HG03575 (cell line): ENCODE data around the gene HSFX3.
A peak's percentile ranks its signal among the peaks of the same experiment; 100 is the strongest.
"Not testable (repeated sequence)": the region's sequence is repeated elsewhere in the genome, so short reads cannot be mapped to it uniquely, and the experiment has no call there.

ENCODE experiments used
- ATAC-seq: cut with Tn5 transposase; IDR thresholded peaks from one replicate; pipeline ENCODE4 v1.9.1; 2021; ENCODE audit not compliant: unreplicated experiment, insufficient number of reproducible peaks, low FRiP score; ENCODE audit errors: extremely low read depth

Gene HSFX3

DNA sequence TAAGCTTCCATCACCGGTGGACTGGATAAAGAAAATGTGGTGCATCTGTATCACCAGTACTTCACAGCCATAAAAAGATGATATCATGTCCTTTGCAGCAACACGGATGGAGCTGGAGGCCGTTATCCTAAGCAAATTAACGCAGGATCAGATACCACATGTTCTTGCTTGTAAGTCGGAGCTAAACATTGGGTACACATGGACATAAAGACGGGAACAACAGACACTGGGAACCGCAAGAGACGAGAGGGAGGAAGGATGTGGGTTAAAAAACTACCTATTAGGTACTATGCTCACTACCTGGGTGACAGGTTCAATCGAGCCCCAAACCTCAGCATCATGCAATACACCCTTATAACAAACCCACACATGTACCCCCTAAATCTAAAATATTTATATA, 28.3 kb downstream of the HSFX3 start:
- ATAC-seq = no peak

DNA sequence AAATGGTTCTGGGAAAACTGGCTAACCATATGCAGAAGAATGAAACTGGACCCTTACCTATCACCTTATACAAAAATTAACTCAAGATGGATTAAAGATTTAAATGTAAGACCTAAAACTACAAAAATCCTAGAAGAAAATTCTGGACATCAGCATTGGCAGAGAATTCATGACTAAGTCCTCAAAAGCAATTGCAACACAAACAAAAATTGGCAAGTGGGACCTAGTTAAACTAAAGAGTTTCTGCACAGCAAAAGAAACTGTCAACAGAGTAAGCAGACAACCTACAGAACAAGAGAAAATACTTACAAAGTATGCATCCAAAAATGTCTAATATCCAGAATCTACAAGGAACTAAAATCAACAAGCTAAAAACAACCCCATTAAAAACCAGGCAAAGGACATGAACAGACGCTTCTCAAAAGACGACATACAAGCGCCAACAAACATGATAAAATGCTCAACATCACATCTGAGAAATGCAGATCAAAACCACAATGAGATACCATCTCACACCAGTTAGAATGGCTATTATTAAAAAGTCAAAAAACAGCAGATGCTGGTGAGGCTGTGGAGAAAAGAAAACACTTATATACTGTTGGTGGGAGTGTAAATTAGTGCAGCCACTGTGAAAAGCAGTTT, 29.0 kb downstream of the HSFX3 start:
- ATAC-seq = not testable (repeated sequence)

GRCh38 chrX:149518236-149518635, 31.5 kb downstream of the HSFX3 start:
- ATAC-seq = no peak

DNA sequence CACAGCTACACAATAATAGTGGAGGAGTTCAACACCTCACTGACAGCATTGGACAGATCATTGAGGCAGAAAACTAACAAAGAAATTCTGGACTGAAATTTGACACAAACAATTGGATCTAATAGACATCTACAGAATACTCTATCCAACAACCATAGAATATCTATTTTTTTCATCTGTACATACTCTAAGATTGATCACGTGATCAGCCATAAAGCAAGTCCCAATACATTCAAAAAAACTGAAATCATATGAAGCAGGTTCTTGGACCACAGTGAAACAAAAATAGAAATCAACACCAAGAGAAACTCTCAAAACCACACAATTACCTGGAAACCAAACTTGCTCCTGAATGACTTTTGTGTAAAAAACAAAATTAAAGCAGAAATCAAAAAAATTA, 32.4 kb downstream of the HSFX3 start:
- ATAC-seq = no peak

DNA sequence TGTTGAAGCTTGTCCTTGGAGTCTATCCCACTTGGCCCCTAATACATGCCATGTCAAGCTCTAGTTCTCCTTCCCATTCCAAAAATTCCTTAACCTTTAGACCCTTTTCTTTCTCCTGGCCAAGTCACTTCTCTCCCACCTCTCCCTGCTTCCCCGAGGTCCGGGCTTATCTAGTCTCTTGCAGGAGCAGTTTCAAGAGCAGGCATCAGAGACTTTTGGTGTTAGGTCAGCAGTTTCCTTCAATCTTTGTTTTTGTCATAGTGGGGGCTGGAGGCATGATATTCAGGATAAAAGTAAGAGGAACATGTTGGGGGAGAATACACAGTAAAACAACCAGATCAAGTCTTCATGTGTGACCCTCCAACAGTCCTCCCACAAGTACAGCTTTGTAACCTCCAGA, 33.1 kb downstream of the HSFX3 start:
- no peak for ATAC-seq

DNA sequence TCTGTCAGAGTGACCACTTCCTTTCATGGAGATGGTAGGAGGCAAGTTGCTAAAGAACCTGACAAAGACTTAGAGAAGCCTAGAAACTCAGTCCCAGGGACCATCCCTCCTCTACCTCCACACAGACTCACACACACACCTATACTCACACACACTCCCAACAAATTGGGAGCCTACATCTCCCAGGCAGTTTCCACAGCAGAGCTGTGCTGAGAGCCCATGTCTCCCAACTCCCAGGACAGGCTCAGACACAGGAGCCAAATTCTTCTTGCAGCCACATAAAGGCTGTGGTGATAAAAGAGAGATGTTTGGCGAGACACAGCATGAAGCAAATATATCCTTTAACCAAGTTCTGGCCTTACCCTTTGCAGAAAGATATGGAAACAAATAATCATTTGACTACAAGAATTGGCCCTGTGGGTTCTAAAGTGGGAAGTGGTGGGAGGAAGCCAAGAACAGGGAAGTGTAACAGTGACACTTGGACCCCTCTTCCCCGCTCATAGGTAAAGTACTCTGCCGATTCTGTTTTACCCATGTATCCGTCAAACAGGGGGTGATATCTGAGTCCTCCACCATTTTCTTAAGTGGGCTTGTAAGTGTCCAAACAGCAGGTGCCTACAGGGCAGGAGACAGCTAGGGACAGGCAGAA, 33.6 kb downstream of the HSFX3 start:
- ATAC-seq = no peak

- ATAC-seq = no peak
Observed at GRCh38 chrX:149513825-149514428, 35.8 kb downstream of the HSFX3 start.

DNA sequence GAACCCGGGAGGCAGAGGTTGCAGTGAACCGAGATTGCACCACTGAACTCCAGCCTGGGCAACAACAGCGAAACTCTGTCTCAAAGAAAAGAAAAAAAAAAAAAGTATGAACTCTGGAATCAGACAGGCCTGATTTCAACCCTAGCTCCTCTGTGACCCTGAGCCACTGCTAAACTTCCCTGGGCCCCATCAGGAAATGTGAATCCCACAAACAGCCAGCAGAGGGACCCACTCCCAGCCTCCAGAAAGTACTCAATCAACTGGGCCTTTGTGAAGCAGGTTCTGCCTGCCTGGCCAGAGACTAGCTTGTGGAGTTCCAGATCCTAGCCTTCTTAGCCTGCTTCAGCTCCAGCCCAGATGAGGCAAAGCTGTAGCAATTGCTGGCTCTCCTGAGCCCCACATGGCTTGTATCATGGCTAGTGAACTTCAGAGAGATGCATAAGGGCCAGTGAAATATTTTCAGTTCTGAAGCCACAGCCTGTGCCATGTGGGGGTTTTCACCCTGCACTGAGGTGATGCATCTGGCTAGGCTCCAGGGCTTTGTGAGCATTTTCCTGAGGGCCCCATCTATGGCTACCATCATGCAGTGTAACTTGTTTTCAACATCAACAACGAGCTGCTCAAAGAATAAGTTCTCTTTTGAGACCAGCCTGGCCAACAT, 37.4 kb downstream of the HSFX3 start:
- ATAC-seq = peak; percentile 49

- ATAC-seq = no peak
Observed at GRCh38 chrX:149511081-149511480, 38.6 kb downstream of the HSFX3 start.

GRCh38 chrX:149510386-149510785, 39.3 kb downstream of the HSFX3 start:
- no peak for ATAC-seq

- ATAC-seq = no peak
Observed at GRCh38 chrX:149508467-149508866, 41.3 kb downstream of the HSFX3 start.

- no peak for ATAC-seq
Observed at GRCh38 chrX:149506349-149506748, 43.4 kb downstream of the HSFX3 start.

GRCh38 chrX:149505671-149506070, 44.1 kb downstream of the HSFX3 start:
- ATAC-seq = no peak

DNA sequence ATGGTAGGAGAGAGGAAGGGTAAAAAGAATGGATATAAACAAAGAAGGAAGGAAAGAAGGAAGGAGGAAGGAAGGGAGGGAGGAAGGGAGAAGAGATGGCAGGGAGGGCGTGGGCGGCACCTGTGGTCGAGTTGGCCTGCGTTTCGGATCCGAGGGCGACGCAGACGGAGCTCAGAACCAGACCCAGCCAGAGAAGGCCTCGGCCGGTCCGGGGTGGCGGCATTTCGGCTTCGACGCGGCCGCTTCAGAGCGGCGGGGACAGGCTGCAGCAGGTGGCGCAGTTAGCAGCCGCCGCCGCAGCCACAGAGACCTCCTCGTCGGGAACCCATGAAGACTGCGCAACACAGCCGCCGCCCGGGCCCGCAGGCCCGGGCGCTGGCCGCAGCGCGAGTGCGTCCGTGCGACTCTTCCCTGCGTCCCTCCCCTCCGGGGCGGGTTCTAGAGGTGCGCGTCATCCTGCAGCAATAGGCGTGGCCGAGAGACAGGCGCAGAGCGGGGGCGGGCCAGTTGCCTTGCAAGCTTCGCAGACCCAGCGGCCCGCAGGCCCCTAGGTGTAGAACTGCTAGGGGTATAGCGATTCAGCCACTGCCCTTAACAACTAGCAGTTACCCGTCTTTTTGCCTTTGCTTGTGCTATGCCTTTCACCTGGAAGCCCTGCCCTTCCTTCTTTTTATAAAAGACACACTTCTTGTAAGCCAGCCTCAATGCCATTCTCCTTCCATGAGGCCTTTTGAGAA, 44.6 kb downstream of the HSFX3 start, which contains the start of gene IDS:
Gene IDS (minus strand): TSS at position 392 of the 737 bp plus-strand sequence. CDS start 169 bp downstream, at position 223.
- ATAC-seq = peak; percentile 51

DNA sequence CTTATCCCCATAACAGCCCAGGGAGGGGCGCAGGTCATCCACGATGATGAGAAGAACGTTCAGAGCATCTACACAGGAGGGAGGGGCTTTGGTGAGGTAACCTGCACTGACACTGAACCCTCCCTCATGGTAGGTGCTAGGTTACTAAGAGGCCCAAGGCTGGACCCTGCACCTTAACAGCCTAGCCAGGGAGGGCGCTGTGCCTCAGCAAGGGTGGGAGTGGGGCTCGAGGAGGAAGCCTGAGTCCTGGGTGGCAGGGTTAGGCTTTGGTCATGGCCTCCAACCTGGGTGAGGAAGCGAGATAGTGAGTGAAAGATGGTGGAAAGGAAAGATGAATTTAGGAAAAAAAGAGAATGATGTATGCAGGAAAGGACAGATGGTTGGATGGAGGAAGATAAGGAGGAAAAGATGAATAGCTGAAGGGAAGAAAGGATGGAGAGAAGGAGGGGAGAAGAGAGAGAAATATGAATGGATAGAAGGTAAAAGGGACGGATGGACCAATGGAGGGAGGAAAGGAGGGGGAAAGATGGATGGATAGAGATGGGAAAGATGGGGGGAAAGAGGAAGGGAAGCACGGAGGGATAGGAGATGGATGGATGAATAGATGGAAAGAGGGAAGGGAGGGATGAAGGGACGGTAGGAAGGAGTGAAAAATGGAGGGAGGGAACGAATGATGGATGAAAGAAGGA, 45.4 kb downstream of the HSFX3 start:
- ATAC-seq = no peak

- peak; percentile 71 for ATAC-seq
Observed at GRCh38 chrX:149503446-149503845, 46.3 kb downstream of the HSFX3 start.

DNA sequence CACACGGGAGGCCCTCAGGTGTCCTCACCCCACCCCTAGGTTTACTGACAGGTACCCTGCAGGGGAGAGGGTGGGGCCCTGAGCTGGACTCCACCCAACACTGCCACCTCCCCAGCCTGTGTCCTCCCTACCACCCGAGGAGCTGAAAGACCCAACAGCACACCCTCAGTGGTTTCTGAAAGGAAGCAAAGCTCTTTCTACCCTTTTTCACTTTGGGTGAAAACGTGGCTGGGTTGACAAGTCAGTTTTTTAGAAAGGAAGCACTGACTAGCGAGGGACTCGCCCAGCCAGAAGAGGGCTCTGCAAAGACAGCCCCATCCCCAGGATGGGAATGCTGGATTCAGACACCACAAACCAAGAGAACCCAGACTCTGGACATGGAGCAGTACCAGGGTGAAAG, 46.8 kb downstream of the HSFX3 start:
- ATAC-seq = not testable (repeated sequence)

- no peak for ATAC-seq
Observed at GRCh38 chrX:149499766-149500165, 50.0 kb downstream of the HSFX3 start.

DNA sequence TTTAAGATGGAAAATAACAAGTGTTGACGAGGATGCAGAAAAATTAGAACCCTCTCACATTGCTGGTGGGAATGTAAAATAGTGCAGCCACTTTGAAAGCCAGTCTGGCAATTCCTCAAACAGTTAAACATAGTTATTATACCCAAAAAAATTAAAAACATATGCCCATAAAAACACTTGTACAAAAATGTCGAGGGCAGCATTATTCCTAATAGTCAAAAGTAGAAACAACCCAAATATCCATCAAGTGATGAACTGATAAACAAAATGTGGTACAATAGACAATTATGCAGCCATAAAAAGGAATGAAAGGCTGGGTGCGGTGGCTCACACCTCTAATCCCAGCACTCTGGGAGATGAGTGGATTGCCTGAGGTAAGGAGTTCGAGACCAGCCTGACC, 51.0 kb downstream of the HSFX3 start:
- ATAC-seq = no peak
